Measurements from ENCODE around the gene AXDND1.

Gene AXDND1, protein sequence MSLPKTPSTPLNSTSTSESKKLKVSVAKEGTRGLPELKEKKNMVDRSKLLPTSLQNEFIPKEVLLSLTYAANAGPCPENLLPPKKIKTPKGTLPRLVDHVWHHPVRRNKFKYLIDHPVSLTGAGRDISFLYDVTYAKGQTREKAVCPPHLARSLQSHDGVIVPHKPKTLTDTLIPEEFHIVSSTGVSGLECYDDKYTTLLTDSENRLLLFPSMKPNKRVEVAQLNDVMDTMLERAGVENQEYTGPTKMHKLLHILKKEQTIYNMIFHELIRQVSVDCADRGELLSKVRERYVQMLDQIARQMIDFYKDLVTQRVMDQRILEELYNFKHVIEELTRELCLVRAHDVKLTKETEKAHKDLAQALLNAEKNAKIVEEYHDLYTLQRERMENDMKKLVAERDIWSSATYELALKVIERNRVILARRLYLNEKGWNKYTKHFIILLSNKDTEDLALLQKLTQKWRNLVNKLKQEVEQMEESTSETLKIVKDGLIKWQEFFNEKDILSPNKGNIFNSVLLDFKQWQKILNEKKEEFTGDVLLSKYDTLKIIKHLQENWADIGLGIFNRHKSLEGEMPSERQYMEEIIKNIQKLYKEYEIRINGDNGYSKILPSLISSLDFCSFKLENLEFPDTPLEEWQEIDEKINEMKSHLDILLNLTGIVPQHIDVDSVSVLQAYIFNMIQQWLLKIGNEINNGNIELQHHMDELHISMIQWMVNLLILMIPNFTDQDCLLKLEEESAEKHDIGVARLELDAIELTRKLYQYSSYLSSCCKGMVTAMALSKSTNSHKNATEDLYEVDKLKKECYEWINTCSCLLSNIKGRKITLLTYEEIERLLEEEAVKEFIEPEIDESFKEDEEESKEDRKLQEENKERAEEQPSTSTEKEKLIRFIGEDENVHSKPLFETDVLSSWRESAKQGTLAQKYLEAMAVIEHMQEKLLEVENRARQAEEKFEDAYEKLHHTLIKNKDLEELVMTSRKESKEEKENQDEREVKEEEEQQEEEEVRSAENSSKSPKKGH

DNA sequence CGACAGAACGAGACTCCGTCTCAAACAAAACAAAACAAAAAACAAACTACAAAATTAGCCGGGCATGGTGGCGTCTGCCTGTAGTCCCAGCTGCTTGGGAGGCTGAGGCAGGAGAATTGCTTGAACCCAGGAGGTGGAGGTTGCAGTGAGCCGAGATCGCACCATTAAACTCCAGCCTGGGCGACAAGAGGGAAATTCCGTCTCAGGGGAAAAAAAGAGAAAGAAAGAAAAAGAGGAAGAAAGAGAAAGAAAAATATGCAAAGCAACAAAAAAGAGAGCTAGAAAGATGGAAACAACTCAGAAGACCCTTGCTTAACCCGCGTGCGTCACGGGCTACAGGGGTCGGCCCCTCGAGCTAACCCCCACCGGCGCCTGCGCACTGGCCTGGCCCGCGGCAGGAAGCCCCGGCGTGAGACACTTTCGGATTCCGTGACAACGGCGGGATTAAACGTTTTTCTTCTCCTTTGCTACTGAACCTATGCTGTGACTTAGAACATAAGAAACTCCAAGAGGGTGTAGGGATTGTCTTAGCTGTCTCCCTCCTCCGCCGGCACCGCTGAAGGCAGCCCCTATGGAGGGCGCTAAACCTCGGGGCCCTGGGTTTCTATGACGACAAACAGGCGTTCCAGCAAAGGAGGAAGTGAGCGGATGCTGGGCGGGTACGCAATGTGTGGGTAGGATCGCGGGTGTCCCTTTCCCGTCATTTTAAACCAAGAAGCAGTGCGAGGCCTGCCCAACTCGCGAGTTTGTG lies at the start of gene AXDND1:
AXDND1 (plus strand) TSS at position 630 of the 751 bp plus-strand sequence. CDS start 539 bp downstream, outside the sequence.
- peak within 1 kb of the TSS; percentile 81 for H3K4me3 ChIP-seq (ENCODE audit: low read length)
- peak within 1 kb of the TSS; percentile 92 for H3K27ac ChIP-seq (ENCODE audit: low read length)
- peaks cover 18% of the 10 kb centered on the region for H3F3A ChIP-seq (ENCODE audit: insufficient read depth, low read length)
- TF ChIP-seq EZH2phosphoT487 (IDR thresholded peaks at IDR 0.05; ENCODE audit: low read length) = no peak
- no peaks in the 10 kb centered on the region for H3K9me3 ChIP-seq (replicated peaks; ENCODE audit: insufficient read depth, low read length)
- peaks cover 3% of the 10 kb centered on the region; the same call in 1 of the 2 replicates for H3K4me1 ChIP-seq (ENCODE audit: low read length)
- H3K9ac ChIP-seq (ENCODE audit: low read length) = peak within 1 kb of the TSS; percentile 85
- DNase-seq = peak; percentile 93
- no peaks in the 10 kb centered on the region for H3K79me2 ChIP-seq (ENCODE audit: low read length)
- H3K36me3 ChIP-seq (replicated peaks; ENCODE audit: insufficient read depth, low read length) = no peaks in the 10 kb centered on the region
- no peaks in the 10 kb centered on the region for H4K20me1 ChIP-seq (ENCODE audit: insufficient read depth, low read length)
- H3K4me2 ChIP-seq (ENCODE audit: low read depth, low read length) = peak within 1 kb of the TSS; percentile 93
- no peaks in the 10 kb centered on the region for H3K9me2 ChIP-seq (replicated peaks; ENCODE audit: insufficient read depth, low read length)
- H3K27me3 ChIP-seq (replicated peaks; ENCODE audit: insufficient read depth, low read length) = no peaks in the 10 kb centered on the region
- peak within 1 kb of the TSS; percentile 88 for H2AFZ ChIP-seq (ENCODE audit: low read length)

DNA sequence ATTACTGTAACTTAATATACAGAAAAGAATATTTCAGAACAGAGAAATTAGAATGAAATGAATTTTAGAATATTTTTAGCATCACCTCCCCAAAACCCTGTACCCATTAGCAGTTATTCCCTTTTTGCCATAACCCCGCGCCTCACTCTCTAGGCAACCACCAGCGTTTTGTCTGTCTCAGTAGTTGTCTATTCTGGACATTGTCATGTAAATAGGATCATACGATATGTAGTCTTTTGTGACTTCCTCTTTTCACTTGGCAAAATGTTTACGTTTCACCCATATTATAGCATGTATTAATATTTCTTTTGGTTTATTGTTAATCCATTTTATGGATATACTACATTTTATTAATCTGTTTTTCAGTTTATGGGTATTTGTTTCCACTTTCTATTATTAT lies 47.3 kb upstream of the AXDND1 start:
- H3K4me2 ChIP-seq (ENCODE audit: low read depth, low read length) = no peak overlapping the region
- H3K79me2 ChIP-seq (ENCODE audit: low read length) = peaks cover 58% of the 10 kb centered on the region
- H3K4me1 ChIP-seq (ENCODE audit: low read length) = peaks cover 6% of the 10 kb centered on the region
- no peaks in the 10 kb centered on the region for H3K36me3 ChIP-seq (replicated peaks; ENCODE audit: insufficient read depth, low read length)
- no peak for DNase-seq
- TF ChIP-seq EZH2 (optimal IDR thresholded peaks at IDR 0.05; ENCODE audit: low read depth, low read length) (no peak), EZH2phosphoT487 (IDR thresholded peaks at IDR 0.05; ENCODE audit: low read length) (no peak)
- TF ChIP-seq, protein P1, sequence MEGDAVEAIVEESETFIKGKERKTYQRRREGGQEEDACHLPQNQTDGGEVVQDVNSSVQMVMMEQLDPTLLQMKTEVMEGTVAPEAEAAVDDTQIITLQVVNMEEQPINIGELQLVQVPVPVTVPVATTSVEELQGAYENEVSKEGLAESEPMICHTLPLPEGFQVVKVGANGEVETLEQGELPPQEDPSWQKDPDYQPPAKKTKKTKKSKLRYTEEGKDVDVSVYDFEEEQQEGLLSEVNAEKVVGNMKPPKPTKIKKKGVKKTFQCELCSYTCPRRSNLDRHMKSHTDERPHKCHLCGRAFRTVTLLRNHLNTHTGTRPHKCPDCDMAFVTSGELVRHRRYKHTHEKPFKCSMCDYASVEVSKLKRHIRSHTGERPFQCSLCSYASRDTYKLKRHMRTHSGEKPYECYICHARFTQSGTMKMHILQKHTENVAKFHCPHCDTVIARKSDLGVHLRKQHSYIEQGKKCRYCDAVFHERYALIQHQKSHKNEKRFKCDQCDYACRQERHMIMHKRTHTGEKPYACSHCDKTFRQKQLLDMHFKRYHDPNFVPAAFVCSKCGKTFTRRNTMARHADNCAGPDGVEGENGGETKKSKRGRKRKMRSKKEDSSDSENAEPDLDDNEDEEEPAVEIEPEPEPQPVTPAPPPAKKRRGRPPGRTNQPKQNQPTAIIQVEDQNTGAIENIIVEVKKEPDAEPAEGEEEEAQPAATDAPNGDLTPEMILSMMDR (IDR thresholded peaks at IDR 0.05; ENCODE audit: low read length) = no peak
- no peaks in the 10 kb centered on the region for H3K9me2 ChIP-seq (replicated peaks; ENCODE audit: insufficient read depth, low read length)
- no peaks in the 10 kb centered on the region for H4K20me1 ChIP-seq (ENCODE audit: insufficient read depth, low read length)
- no peak overlapping the region for H3K27ac ChIP-seq (ENCODE audit: low read length)
- no peaks in the 10 kb centered on the region for H3K27me3 ChIP-seq (replicated peaks; ENCODE audit: insufficient read depth, low read length)
- peaks cover 4% of the 10 kb centered on the region for H3F3A ChIP-seq (ENCODE audit: insufficient read depth, low read length)
- no peak overlapping the region for H3K9ac ChIP-seq (ENCODE audit: low read length)
- H2AFZ ChIP-seq (ENCODE audit: low read length) = no peak overlapping the region
- no peaks in the 10 kb centered on the region for H3K9me3 ChIP-seq (replicated peaks; ENCODE audit: insufficient read depth, low read length)
- H3K4me3 ChIP-seq (ENCODE audit: low read length) = no peak overlapping the region

DNA sequence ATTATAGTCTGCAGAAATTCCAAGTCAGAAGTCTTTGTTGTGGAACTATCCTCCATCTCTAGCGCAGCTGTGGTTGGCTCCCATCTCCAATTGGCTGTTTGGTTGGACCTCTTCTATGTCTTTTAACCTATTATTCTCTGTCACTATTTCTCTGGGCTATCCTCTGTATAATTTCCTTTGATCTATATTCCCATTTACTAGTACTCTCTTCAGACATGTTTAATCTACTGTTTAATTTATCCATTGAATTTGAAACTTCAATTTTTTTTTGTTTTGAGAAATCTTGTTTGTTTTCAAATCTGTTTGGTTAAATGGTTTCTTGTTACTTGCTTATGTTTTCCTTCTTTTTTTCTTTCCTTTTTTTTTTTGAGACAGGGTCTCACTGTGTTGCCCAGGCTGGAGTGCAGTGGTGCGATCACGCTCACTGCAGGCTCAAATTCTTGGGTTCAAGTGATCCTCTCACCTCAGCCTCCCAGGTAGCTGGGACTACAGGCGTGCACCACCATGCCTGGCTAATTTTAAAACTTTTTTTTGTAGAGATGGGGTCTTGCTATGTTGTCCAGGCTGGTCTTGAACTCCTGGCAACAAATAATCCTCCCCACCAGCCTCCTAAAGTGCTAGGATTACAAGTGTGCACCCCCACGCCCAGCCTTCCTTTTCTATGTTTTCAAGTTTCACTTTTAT lies 44.1 kb upstream of the AXDND1 start:
- H3F3A ChIP-seq (ENCODE audit: insufficient read depth, low read length) = peaks cover 4% of the 10 kb centered on the region
- no peaks in the 10 kb centered on the region for H4K20me1 ChIP-seq (ENCODE audit: insufficient read depth, low read length)
- H3K9me3 ChIP-seq (replicated peaks; ENCODE audit: insufficient read depth, low read length) = no peaks in the 10 kb centered on the region
- TF ChIP-seq, protein P1 (IDR thresholded peaks at IDR 0.05; ENCODE audit: low read length) = no peak
- no peak for TF ChIP-seq EZH2phosphoT487 (IDR thresholded peaks at IDR 0.05; ENCODE audit: low read length)
- TF ChIP-seq EZH2 (optimal IDR thresholded peaks at IDR 0.05; ENCODE audit: low read depth, low read length) = no peak
- H3K9me2 ChIP-seq (replicated peaks; ENCODE audit: insufficient read depth, low read length) = no peaks in the 10 kb centered on the region
- no peak overlapping the region for H3K27ac ChIP-seq (ENCODE audit: low read length)
- H2AFZ ChIP-seq (ENCODE audit: low read length) = no peak overlapping the region
- H3K36me3 ChIP-seq (replicated peaks; ENCODE audit: insufficient read depth, low read length) = no peaks in the 10 kb centered on the region
- H3K4me2 ChIP-seq (ENCODE audit: low read depth, low read length) = no peak overlapping the region
- H3K9ac ChIP-seq (ENCODE audit: low read length) = no peak overlapping the region
- H3K79me2 ChIP-seq (ENCODE audit: low read length) = peaks cover 42% of the 10 kb centered on the region
- no peak for DNase-seq
- H3K27me3 ChIP-seq (replicated peaks; ENCODE audit: insufficient read depth, low read length) = no peaks in the 10 kb centered on the region
- H3K4me3 ChIP-seq (ENCODE audit: low read length) = no peak overlapping the region
- H3K4me1 ChIP-seq (ENCODE audit: low read length) = peaks cover 6% of the 10 kb centered on the region

Measured in MM.1S (cell line).